Measurements from ENCODE around the gene KCNMA1. TPM values are rescaled to one million over a fixed set of nuclear protein-coding genes. Genes with fewer than 3 reads are reported as not detected.

The KCNMA1 gene
- total RNA-seq, 2 donors from 2014 or later = 29.1 to 37.9 TPM

DNA sequence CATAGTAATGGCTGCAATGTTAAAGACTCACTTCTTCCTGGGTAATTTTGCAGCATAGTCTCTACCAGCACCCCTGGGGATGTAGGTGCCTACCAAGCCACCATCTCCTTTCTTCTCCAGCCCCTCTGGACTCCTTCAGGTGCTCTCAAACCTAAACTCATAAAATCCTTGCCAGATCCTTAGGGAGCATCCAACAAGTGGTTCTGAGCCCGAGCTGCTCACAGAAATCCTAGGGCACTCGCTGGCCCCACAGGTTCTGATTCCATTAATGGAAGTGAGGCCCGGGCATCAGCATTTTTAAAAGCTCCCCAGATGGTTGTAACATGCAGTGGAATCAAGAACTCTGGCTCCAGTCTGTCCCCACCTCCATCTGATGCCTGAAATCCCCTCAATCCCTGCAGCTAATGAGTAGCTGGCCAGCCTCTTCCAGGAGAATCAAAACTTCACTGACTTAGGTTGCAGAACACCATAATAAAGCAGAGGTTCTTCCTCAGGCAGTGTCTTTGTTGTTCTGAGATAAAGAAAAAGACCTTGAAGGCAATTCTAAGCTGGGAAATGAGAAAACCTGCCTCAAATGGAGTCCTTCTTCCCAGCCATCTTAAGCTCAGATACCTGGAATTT lies 336.8 kb downstream of the KCNMA1 start:
- intact Hi-C loops (cut with DNase I) = no loop called here
- no peak for TF ChIP-seq POLR2A (IDR thresholded peaks at IDR 0.05)
- no peak for TF ChIP-seq POLR2AphosphoS5 (IDR thresholded peaks at IDR 0.05)
- TF ChIP-seq, protein P1, sequence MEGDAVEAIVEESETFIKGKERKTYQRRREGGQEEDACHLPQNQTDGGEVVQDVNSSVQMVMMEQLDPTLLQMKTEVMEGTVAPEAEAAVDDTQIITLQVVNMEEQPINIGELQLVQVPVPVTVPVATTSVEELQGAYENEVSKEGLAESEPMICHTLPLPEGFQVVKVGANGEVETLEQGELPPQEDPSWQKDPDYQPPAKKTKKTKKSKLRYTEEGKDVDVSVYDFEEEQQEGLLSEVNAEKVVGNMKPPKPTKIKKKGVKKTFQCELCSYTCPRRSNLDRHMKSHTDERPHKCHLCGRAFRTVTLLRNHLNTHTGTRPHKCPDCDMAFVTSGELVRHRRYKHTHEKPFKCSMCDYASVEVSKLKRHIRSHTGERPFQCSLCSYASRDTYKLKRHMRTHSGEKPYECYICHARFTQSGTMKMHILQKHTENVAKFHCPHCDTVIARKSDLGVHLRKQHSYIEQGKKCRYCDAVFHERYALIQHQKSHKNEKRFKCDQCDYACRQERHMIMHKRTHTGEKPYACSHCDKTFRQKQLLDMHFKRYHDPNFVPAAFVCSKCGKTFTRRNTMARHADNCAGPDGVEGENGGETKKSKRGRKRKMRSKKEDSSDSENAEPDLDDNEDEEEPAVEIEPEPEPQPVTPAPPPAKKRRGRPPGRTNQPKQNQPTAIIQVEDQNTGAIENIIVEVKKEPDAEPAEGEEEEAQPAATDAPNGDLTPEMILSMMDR (IDR thresholded peaks at IDR 0.05) = no peak
- Histone ChIP-seq H3K36me3 (no peaks in the 10 kb centered on the region), H3K4me1 (replicated peaks) (no peaks in the 10 kb centered on the region), H3K4me3 (no peak overlapping the region), H3K27me3 (replicated peaks; ENCODE audit: insufficient read depth) (no peaks in the 10 kb centered on the region), H3K9me3 (no peaks in the 10 kb centered on the region), H3K27ac (no peak overlapping the region)
- 85% methylated on average over 3 of the region's 3 CpGs for WGBS
- no peak for DNase-seq (ENCODE audit: low spot score)

DNA sequence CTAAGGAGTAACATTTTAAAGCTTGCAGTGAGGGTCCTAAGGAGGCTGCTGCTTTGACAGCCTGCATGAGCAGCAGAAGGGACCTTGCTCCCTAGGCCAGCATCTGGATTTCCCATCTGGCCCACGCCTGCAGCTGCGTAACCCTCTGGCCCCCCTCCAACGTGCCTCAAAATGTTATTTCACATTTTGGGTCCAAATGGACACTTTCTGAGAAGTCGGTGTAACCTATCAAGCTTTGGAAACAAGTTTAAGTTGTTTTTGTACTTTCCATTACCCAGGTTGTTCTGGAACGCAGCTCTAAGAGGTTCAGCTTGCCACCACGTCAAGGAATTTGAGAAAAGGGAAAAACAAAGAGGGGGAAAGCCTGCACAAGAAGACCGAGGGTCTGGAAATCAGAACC lies 338.3 kb downstream of the KCNMA1 start:
- no peak overlapping the region for H3K27ac ChIP-seq
- H3K36me3 ChIP-seq = no peaks in the 10 kb centered on the region
- no peak for DNase-seq (ENCODE audit: low spot score)
- intact Hi-C loops (cut with DNase I) = no loop called here
- H3K4me1 ChIP-seq (replicated peaks) = no peaks in the 10 kb centered on the region
- H3K4me3 ChIP-seq = no peak overlapping the region
- no peaks in the 10 kb centered on the region for H3K9me3 ChIP-seq
- 64% methylated on average over 7 of the region's 7 CpGs for WGBS
- TF ChIP-seq POLR2A (IDR thresholded peaks at IDR 0.05) (no peak), POLR2AphosphoS5 (IDR thresholded peaks at IDR 0.05) (no peak)
- TF ChIP-seq, protein P1 (IDR thresholded peaks at IDR 0.05) = no peak
- no peaks in the 10 kb centered on the region for H3K27me3 ChIP-seq (replicated peaks; ENCODE audit: insufficient read depth)

DNA sequence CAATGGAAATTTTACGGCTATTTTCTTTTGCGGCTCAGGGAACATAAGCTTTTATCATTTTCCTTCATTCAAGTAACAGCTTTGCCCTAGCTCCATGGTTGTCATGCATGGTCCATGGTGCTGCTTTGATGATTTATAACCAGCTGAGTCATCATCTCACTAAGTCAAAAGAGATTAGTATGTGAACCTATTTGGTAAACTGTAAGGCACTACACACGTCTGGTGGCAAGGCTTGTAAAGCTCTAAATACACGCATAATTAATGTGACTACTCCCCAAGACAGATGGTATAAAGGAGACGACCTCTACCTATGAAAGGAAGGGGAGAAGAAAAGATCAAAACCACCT lies 340.2 kb downstream of the KCNMA1 start:
- H3K9me3 ChIP-seq = no peaks in the 10 kb centered on the region
- no peak overlapping the region for H3K4me3 ChIP-seq
- H3K4me1 ChIP-seq (replicated peaks) = no peaks in the 10 kb centered on the region
- no peaks in the 10 kb centered on the region for H3K27me3 ChIP-seq (replicated peaks; ENCODE audit: insufficient read depth)
- no peaks in the 10 kb centered on the region for H3K36me3 ChIP-seq
- DNase-seq (ENCODE audit: low spot score) = no peak
- intact Hi-C loops (cut with DNase I) = no loop called here
- TF ChIP-seq POLR2AphosphoS5 (IDR thresholded peaks at IDR 0.05) (no peak), POLR2A (IDR thresholded peaks at IDR 0.05) (no peak)
- TF ChIP-seq, protein P1 (IDR thresholded peaks at IDR 0.05) = no peak
- no peak overlapping the region for H3K27ac ChIP-seq
- WGBS = 30% methylated on average over 5 of the region's 5 CpGs

DNA sequence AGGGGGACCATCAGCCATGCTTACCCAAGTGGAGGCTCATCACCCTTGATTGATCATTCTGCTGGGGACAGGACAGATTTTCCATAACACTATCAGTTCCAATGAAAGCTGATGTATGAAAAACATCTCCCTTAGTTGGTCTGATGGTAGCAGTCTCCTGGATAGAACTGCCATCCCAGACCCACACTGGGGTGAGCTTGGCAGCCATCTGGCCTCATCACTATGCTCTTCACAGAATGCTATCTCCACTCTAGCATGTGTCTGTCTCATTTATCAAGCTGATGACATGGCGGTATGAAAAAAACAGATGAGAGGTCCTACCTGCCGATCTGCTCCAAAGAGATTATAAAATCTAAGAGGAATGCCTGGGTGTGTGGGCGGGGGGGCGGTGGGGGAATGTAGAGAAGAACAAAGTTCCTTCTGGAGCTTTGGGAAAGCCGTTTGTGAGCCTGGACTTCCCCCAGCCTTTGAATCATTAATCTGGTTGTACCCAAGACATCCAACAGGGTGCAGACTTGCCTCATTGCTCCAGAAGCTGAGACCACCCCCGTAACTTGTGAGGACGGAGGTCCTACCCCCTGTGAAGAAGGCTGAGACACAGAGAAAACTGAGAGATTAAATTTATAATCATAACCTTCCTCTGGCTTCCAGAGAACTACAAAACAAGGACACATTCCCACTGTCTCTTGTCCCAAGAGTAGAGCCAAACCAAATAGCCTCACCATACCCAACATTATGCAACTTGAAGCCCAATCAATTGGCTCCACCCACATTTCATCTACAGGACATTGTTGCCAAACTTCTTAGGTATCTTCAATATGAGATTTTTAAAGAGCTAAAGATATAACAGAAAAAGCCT lies 340.8 kb downstream of the KCNMA1 start:
- Histone ChIP-seq H3K27ac (no peak overlapping the region), H3K4me1 (replicated peaks) (no peaks in the 10 kb centered on the region), H3K9me3 (no peaks in the 10 kb centered on the region), H3K36me3 (no peaks in the 10 kb centered on the region), H3K4me3 (no peak overlapping the region), H3K27me3 (replicated peaks; ENCODE audit: insufficient read depth) (no peaks in the 10 kb centered on the region)
- TF ChIP-seq, protein P1 (IDR thresholded peaks at IDR 0.05) = no peak
- TF ChIP-seq POLR2A (IDR thresholded peaks at IDR 0.05) = no peak
- no peak for TF ChIP-seq POLR2AphosphoS5 (IDR thresholded peaks at IDR 0.05)
- 48% methylated on average over 7 of the region's 7 CpGs for WGBS
- DNase-seq (ENCODE audit: low spot score) = no peak
- intact Hi-C loops (cut with DNase I) = no loop called here
